Measurements from ENCODE around the gene ICE1.

- TF ChIP-seq POLR2A (IDR thresholded peaks at IDR 0.05): no peak
- TF ChIP-seq POLR2AphosphoS5 (IDR thresholded peaks at IDR 0.05): no peak
- TF ChIP-seq, protein P1, sequence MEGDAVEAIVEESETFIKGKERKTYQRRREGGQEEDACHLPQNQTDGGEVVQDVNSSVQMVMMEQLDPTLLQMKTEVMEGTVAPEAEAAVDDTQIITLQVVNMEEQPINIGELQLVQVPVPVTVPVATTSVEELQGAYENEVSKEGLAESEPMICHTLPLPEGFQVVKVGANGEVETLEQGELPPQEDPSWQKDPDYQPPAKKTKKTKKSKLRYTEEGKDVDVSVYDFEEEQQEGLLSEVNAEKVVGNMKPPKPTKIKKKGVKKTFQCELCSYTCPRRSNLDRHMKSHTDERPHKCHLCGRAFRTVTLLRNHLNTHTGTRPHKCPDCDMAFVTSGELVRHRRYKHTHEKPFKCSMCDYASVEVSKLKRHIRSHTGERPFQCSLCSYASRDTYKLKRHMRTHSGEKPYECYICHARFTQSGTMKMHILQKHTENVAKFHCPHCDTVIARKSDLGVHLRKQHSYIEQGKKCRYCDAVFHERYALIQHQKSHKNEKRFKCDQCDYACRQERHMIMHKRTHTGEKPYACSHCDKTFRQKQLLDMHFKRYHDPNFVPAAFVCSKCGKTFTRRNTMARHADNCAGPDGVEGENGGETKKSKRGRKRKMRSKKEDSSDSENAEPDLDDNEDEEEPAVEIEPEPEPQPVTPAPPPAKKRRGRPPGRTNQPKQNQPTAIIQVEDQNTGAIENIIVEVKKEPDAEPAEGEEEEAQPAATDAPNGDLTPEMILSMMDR (IDR thresholded peaks at IDR 0.05): no peak
Observed at GRCh38 chr5:5384660-5385330, 37.7 kb upstream of the ICE1 start.
